HG02870 (cell line): ENCODE measurements around the gene DPF3.

Experiments
- ATAC-seq: cut with Tn5 transposase; IDR thresholded peaks from one replicate; pipeline ENCODE4 v1.9.1; 2021; ENCODE audit warnings: mild to moderate bottlenecking, moderate library complexity; ENCODE audit not compliant: unreplicated experiment

Gene DPF3

DNA sequence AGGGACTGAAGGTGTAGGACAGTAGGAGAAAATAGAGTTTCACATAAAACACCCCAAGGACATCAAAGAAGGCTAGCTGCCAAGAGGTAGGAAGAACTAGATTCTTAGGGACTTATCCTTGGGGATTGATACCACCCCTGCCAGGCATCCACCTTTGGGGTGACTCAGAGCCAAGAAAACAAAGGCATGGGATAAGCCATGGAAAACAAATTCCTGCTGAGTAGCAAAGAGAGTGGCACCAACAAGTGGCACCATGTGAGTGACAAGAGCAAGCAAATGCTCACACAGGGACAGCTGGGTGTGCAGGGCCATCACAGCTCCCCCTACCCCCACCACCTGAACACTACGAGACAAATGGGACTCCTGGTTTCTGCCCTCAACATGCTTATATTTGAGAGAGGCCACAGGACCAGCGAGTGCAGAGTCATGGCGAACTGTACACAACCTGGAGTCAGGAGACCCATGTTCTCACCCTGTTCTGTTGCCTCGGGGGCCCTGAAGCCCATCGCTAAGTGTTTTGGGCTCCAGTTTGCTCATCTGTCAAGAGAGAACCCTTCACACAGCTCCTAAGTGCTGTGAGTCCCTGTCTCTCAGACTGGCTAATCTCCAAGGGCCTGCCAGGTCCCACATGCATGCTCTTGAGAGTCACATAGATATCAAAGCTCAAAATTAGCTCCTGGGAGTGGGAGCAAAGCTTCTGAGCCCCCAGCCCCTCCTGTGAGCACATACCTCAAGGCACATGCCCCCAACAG is 91.9 kb downstream of the DPF3 start:
- ATAC-seq, result no peak

DNA sequence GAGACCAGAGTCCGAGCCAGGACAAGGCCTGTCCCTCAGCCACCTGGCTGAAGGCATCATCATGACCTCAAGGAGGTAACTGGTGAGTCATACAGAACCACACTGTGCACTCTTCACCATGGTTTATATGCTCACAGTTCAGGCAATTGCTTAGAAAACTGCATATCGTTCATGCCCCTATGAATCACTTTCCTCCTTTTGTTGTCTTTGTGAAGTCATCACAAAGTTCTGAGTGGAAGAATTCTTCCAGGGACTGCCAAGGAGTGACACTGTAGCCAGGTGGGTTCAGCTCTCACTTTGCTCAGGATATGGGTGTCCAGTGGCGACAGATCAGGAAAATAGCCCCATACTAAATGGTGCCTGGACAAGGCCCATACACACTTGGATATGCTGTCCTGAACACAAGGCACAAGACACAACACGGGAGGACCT is 92.5 kb downstream of the DPF3 start:
- no peak for ATAC-seq

DNA sequence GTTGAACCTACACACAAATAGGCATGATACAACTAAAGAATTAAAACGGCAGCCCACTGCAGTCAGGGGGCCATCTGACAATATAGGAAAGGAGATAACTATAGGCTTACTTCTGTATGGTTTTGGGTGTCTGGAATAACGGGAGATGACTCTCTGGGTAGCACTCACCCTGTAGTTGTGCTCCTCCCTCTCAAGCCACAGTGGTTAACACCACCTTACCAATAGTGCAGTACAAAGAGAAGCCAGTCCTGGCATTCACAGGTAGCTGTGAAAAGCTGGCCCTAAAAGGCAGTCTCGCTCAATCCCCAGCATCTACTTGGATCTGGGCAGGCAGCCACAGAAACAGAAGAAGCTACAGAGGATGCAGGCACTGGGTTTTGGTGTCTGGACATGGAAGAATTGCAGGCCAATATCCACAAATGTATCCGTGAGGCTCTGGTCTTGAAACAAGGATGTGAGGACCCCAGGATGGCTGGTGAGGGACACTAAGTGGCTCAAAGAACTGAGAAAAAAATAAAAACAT is 93.0 kb downstream of the DPF3 start:
- no peak for ATAC-seq

DNA sequence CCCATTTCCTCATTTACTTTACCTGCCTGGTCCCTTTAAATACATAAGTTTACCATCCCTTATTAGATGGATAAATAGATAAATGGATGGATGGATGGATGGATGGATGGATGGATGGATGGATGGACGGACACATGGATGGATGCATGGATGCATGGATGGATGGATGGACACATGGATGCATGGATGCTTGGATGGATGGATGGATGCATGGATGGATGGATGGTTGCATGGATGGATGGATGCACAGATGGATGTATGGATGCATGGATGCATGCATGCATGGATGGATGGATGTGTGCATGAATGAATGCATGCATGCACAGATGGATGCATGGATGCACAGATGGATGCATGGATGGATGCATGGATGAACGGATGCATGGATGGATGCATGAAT is 93.6 kb downstream of the DPF3 start:
- no peak for ATAC-seq

DNA sequence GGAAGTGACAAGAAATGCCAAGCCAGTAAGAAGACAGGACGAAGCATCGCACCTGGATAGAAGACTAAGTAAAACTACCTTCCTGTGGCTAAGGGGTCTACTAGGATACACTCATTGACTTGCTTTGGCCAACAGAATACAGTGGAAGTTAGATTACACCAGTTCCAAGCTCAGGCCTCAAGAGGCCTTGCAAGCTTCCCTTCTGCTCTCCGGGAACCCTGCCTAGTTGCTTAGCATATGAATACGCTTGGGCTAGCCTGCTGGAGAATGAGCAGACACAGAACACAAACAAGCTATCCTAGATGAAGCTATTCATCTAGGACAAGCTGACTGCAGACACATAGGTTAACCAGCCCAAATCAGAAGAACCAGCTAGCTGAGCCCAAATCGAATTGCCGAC is 97.0 kb downstream of the DPF3 start:
- ATAC-seq, result no peak

DNA sequence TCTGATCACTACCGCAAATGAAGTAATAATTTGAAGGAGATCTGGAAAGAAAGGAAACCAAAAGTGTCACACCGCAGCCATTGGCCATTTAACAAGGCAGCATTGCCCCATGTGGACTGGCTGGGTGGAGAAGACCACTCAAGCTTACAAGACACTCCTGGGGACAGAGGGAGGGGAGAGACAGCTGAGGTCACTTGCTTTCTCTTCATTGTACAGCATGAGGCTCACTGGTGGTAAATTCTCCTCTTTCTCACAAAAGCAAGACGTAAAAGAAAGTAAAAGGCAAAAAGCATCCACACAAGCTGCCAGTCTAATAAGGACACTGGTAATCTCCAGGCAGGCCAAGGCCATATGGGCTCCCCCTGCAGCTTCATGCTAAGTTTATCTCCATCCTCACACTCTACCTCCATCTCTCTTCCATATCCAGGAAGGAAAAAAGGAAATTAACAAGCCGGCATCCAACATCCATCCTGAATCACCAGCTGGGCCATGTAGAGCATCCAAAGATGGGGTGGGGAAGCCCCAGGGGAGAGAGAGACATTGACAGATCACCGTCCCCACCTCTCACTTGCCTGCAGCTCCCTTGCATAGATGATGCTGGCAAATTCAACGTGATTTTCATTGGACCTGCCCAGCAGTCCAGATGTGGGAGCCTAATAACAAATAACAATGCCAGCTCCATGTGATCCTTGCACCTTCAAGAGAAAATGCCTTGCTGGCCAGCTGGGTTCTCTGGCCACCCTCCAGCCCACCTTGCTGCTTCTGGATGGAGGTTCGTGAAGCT is 100.6 kb downstream of the DPF3 start:
- no peak for ATAC-seq

DNA sequence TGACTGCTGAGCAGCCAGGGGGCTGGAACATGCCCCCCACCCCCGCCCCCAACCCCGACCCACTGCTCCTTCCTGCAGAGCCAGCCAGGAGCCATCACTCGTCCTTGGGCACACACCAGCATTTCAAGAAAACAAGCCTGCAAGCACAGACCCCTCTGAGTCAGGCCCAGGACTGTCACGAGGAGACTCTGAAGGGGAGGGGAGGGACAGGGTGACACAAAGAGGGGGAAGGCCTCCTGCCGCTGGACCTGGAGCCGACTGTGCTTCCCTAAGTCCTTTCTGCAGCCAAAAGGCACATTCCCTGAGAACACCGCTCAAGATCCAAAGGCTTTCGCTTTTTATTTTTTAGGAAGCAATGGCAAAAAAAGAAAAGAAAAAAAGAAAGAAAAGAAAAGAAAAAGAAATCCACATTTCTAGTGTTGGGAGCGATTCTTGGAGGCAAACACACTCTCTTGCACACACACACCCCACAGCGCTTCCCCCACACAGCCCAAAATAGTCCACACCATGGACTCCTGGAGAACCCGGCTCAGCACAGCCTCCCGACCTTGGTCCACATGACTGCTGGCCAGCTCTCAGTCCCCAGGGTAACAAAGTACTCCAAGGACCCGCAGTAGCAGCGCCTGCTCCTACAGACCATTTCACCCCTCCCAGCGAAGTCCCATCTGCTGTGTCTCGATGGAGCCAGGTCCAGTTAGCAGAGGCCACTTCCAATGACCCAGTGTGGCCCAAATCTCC is 101.7 kb downstream of the DPF3 start:
- ATAC-seq, result no peak

DNA sequence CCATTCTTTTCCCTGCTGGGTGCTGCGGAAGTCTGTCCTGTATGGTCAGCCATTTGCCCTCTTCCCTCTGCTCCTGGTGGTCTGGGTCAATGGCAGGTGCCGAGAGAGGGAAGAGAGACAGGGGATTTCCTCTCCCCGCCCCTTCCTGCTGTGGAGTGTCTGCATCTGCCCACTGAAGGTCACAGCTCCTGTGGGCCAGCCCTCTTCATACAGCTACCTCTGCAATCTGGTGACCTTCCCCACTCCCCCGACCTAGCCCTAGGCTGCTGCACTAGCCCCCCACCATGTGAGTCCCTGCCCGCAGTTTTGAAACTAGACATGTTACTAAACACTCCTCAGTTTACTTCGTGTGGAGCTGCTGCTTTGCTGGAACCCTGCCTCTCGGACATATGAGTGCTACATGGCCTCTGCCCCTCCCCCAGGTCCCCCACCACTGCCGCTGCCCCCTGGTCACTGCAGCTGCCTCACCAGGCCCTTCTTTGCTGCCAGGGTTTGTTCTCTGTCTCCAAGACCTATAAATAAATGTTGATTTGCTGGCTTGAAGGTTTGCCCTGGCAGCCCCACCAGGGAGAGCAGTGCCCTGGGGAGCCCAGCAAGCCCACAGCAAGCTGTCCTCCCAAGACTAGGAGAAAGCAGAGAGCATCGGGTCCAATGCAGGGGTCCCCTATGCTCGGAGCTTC is 102.9 kb downstream of the DPF3 start:
- ATAC-seq, result no peak

DNA sequence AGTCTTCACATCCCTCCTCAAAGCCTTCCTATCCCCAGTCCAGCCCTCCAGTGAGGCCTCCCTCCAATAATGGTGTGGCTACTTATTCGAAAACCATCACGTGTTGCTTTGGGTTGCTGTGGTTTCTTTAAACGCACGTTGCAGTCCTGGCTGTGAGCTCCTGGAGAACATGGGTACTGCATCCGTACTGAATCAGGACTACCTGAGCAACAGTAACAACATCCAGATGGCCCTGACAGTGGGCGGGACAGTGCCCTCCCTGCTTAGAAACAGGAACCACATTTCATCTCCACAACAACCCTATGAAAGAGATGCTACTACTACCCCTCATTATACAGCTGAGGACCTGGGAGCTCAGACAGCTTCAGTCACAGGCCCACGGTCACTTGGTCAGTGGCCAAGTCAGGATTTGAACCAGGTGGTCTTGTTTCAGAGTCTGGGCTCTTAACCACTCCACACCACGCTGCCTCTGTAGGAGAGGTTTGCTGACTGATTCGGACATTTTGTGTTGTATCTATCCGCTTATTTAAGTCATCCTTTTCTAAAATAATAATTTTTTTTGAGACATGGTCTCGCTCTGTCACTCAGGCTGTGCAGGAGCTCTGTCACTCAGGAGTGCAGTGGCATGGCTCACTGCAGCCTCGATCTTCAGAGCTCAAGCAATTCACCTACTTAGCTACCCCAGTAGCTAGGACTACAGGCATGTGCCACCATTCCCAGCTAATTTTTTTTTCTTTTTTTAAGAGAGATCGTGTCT is 104.8 kb downstream of the DPF3 start:
- ATAC-seq, result no peak

DNA sequence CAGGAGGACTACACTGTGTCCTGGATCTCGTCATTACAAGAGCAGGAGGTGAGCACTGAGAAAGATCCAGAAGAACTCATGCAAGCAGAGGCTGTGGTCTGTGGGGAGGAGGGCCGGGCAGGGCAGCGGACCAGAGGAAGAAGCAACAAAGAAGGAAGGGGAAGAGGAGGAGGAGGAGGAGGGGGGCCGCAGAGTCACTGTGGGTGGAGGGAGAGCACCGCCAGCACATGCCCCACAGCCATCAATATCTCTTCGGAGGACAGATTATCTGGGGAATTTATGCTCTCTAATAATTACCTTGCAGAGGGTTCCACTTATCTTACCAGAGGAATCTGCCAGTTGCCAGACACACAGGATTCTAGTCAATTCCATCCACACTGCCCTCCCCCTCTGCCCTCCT is 105.6 kb downstream of the DPF3 start:
- ATAC-seq, result no peak

DNA sequence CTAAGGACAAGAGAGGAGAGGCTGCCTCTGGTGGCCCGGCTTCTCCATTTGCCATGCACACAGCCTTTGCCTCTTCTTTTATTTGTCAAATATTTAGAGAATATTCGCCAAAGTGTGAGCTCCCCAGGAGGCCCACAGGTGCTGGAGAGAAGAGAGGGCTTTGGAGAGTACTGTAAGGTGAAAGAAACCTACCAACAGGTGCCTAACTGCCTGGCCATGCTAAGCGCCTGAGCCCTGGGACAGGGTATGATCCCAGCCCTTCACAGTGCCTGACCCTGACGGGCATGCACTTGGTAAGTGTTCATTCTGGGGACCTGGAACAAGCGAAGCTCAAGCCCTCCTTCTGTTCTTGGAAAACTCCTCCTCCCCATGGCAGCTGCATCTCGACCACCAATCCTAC is 106.1 kb downstream of the DPF3 start:
- ATAC-seq, result no peak

DNA sequence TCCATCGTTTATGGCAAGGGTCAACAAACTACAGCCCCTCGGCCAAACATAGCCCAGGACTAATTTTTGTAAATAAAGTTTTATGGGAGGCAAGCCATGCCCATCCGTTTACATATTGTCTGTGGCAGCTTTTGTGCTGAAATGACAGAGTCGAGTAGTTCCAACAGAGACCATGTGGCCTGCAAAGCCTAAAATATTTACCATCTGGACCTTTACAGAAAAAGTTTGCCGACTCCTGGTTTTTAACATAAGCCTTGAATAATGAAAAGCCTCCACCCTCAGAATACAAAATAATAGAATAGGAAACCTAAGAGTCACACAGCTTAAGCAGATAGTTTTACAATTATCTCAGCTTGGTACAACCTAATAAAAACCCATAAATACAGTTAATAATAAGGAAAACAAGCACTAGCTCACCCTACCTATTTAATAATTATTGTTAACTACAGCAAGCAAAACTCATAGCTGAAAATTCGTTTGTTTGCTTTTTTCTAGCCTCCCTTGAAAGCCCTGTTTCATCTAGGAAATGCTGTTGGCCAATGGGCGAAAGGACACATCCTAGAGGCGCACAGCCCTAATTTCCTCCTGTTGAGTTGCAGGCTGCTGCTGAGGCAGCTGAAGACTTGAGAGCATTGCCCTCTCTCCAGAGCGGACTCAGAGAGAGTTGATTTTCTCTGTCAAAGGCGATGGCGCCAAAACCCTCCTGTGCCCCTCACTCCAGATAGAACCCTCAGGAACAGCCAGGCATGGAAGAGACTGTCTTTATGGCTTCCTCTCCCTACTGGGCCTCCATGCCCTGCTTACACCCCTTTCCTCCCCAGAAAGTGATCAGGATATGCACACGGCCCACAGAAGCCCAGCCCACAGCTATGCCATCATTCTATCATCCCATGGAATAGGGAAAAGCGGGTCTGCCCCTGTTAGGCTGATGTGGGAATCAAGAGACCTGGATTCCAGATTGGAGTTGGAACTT is 107.2 kb downstream of the DPF3 start:
- no peak for ATAC-seq

DNA sequence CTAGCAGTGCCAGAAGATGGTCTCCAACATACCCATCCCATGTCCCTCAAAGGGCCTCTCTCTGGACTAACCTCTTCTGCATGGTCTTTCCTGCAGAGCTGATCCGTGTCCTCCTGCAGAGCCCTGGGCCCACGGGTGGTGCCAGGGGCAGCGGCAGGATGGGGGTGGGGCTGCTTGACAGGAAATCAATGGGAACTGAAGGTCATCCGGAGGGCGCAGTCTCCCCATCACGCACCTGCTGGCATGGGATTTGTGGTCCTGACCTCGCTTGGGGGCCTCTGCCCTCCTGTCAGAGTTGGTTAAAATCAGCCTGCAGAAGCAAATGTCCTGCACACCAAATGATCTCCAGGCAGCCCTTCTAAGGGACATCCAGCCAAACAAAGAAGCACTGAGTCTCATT is 110.2 kb downstream of the DPF3 start:
- ATAC-seq, result no peak

DNA sequence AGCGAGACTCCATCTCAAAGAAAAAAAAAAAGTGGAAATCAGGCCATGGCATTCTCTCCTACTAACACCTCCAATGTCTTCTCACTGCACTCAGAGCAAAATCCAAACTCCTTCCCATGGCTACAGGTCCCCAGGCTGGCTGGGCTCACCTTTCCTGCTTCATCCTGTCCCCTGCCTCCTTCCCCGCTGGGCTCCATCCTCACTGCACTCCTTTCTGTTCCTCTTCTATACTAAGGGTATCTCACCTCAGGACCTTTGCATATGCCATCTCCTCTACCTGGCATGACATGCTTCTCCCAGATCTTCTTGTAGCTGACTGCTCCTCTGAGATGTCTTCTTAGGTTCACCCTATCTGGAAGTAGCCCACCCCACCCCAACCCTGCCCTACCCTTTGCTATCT is 111.1 kb downstream of the DPF3 start:
- ATAC-seq, result no peak

DNA sequence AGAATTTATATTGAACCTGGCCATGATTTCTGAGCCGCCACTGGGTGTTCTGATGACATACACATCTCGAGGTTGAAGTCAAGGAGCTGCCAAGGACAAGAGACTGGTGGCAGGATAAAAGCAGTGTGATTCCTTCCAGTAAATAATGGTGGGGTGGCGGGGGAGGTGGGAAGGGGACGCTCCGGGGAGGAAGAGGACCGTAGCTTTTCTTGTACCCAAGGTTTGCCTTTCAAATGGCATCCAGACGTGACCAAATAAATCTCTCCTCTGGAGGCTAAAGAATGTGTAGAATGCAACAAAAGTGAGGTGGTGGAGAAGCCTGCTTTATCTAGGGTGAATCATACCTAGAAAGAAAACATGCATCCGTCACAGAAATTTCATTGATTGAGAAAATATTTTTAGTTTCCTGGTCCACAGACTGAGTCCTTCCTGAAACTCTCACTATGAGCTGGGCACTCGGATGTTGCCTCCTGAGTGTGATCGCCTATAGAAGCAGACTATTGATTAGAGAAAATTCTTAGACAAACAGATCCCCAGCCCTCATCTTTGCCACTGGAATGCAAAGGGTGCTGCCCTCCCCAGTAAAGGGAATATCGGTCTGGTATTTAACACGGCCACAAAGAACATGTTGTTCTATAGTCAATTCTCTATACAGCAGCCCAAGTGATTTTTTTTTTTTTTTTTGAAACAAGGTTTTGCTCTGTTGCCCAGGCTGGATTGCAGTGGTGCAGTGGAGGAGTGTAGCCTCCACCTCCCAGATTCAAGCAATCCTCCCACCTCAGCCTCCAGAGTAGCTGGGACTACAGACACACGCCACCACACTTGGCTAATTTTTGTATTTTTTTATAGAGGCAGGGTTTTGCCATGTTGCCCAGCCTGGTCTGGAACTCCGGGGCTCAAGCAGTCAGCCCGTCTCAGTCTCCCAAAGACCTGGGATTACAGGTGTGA is 112.1 kb downstream of the DPF3 start:
- no peak for ATAC-seq

DNA sequence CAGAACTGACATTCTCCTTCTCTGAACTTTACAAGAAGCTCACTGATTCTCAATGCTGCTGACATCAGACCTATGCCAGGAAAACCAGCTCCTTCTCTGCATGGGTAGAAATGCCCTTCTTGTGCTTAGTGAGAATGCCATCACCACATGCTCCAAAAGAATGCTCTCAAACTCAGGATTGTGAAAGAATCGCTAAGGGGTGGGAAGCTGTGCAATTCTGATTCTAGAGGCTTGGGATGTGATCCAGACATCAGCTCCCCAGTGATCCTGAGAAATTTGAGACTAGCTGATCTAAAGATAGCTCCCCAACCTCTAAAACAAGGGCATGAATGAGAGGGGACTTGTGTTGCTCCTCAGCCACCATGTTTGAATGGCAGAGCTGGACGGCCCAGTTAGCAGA is 113.2 kb downstream of the DPF3 start:
- no peak for ATAC-seq

DNA sequence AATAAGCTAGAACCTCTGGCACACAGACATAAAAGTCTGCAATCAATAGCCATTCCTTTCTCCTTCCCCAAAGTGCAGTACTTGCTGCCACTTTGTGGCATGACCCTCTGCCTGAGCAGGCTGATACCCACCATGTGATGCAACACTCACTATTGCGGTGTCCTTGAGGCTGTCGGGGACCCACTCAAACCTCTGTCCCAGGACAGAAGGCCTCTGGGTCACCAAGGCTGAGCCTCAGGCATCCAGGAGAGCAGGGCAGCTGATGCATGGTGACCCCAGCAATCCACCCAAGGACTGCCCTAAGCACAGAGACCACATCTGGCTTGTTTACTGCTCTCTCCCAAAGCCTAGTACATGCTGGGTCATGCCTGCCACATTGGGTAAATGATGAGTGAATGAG is 114.2 kb downstream of the DPF3 start:
- no peak for ATAC-seq

DNA sequence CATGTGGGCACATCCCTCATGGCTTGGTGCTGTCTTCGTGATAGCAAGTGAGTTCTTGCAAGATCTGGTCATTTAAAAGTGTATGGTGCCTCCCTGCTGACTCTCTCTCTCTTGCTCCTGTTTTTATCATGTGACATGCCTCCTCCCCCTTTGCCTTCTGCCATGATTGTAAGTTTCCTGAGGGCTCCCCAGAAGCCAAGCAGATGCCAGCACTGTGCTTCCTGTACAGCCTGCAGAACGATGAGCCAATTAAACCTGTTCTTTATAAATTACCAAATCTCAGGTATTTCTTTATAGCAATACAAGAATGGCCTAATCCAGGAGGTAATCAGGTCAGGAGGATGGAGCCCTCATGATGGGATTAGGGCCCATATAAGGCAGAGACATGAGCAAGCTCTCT is 116.3 kb downstream of the DPF3 start:
- ATAC-seq, result no peak
